Measurements from ENCODE around the gene FGD2. TPM values are rescaled to one million over a fixed set of nuclear protein-coding genes. Genes with fewer than 3 reads are reported as not detected.

FGD2 gene
- total and polyA plus RNA-seq, 9 of the 15 experiments (the other 6 are each of a cell fraction or from before 2014, with no cell fraction given) = 0.09 TPM; not detected in 8

GRCh38 chr6:37048403-37048850, 43.0 kb downstream of the FGD2 start:
- FAIRE-seq (peak; percentile 11), DNase-seq (ENCODE audit: extremely low read depth in 1 of 4, low spot score in 3 of 4) (peak in 2 of 4 experiments; percentile 44 to 61), ATAC-seq (no peak)
- Histone ChIP-seq H3K36me3 (ENCODE audit: control insufficient read depth, insufficient read depth, low read length) (no peaks in the 10 kb centered on the region), H3K4me1 (replicated peaks in 1 of 2; ENCODE audit: control insufficient read depth in 2 of 2, insufficient read depth in 2 of 2, low read length in 2 of 2) (peaks cover 61 to 65% of the 10 kb centered on the region in 2 experiments), H3K9me3 (replicated peaks; ENCODE audit: control insufficient read depth, insufficient read depth, low read depth, low read length) (no peaks in the 10 kb centered on the region), H3K27ac (ENCODE audit: extremely low read depth, low read depth, low read length) (peak overlapping the region; percentile 95), H2AFZ (ENCODE audit: low read depth, low read length) (peak overlapping the region; percentile 69), H3K4me3 (no peak overlapping the region), H4K20me1 (replicated peaks; ENCODE audit: control insufficient read depth, insufficient read depth, low read length) (no peaks in the 10 kb centered on the region), H3K27me3 (ENCODE audit: control insufficient read depth in 2 of 2, insufficient read depth in 2 of 2, low read length in 2 of 2) (no peaks in the 10 kb centered on the region), H3K9ac (ENCODE audit: insufficient read depth in 1 of 2, low read depth in 2 of 2, low read length in 2 of 2) (peak overlapping the region; percentile 77 to 82; a peak in 3 of 4 replicates), H3K9me1 (ENCODE audit: control insufficient read depth, insufficient read depth, low read length) (no peaks in the 10 kb centered on the region), H3K4me2 (ENCODE audit: insufficient read depth, low read length) (peak overlapping the region; percentile 80), H3K79me2 (ENCODE audit: control insufficient read depth, insufficient read depth, low read length) (peaks cover 33% of the 10 kb centered on the region; the same call in 2 of the 3 replicates)
- ChIA-PET POLR2A (interaction anchor here (0.7 to 1.7 kb wide), 6 partner anchors 8 to 209 kb away, joined by 3 to 5 read pairs (median 3); partner anchors contain the start of genes PIM1 and TBC1D22B), CTCF (ENCODE audit: low intra/inter-chr PET ratio) (interaction anchor here (0.9 to 4.6 kb wide), 2 partner anchors 123 to 159 kb away, joined by 4 to 83 read pairs; partner anchors contain the start of gene PIM1)
- intact Hi-C loops (cut with micrococcal nuclease) (no loop called here), in situ Hi-C loops (cut with MboI) (no loop called here)
- 1% methylated on average over 3 of the region's 3 CpGs for WGBS (ENCODE audit: insufficient coverage, low coverage, missing lambda C conversion rate)
- no TSS peak for BruUV-seq (replicated peaks)
- TF ChIP-seq ETV5 (CRISPR knock-in tag; IDR thresholded peaks at IDR 0.05; ENCODE audit: low read depth) (0 out of 2 replicates have a peak, but pooled peaks have one; percentile 8), COPS2 (conservative IDR thresholded peaks at IDR 0.05) (no peak), TARDBP (IDR thresholded peaks at IDR 0.05) (peak; percentile 44; the same call in 1 of the 2 replicates), RBBP5 (IDR thresholded peaks at IDR 0.05; ENCODE audit: borderline replicate concordance, insufficient read depth, low read length, poor library complexity, severe bottlenecking) (peak; percentile 3), NR1H2 (CRISPR knock-in tag; IDR thresholded peaks at IDR 0.05) (0 out of 2 replicates have a peak, but pooled peaks have one; percentile 17), NEUROD1 (IDR thresholded peaks at IDR 0.05; ENCODE audit: borderline replicate concordance, low read depth, low read length, partially characterized antibody) (peak; percentile 59), HDGF (IDR thresholded peaks at IDR 0.05) (0 out of 2 replicates have a peak, but pooled peaks have one; percentile 3), NFIC (IDR thresholded peaks at IDR 0.05) (peak; percentile 76), SMARCE1 (IDR thresholded peaks at IDR 0.05) (no peak), SLC30A9 (CRISPR knock-in tag; IDR thresholded peaks at IDR 0.05) (no peak), FOSL1 (tag; conservative IDR thresholded peaks at IDR 0.05) (peak; percentile 87; the same call in 1 of the 2 replicates), TCF7L2 (IDR thresholded peaks at IDR 0.05; ENCODE audit: low read depth, low read length) (0 out of 2 replicates have a peak, but pooled peaks have one; percentile 2), ZNF24 (IDR thresholded peaks at IDR 0.05) (0 out of 2 replicates have a peak, but pooled peaks have one; percentile 39), MTA1 (IDR thresholded peaks at IDR 0.05; ENCODE audit: borderline replicate concordance) (peak; percentile 59; the same call in 1 of the 2 replicates), HDAC2 (IDR thresholded peaks at IDR 0.05) (peak; percentile 31), PBX2 (CRISPR knock-in tag; IDR thresholded peaks at IDR 0.05; ENCODE audit: low read depth) (no peak), PBX2 (tag; conservative IDR thresholded peaks at IDR 0.05; ENCODE audit: low read depth) (no peak), ADNP (tag; IDR thresholded peaks at IDR 0.05) (peak; percentile 81; the same call in 1 of the 2 replicates), LCOR (CRISPR knock-in tag; IDR thresholded peaks at IDR 0.05) (0 out of 2 replicates have a peak, but pooled peaks have one; percentile 66)
- TF ChIP-seq, protein P1, sequence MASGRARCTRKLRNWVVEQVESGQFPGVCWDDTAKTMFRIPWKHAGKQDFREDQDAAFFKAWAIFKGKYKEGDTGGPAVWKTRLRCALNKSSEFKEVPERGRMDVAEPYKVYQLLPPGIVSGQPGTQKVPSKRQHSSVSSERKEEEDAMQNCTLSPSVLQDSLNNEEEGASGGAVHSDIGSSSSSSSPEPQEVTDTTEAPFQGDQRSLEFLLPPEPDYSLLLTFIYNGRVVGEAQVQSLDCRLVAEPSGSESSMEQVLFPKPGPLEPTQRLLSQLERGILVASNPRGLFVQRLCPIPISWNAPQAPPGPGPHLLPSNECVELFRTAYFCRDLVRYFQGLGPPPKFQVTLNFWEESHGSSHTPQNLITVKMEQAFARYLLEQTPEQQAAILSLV (tag; IDR thresholded peaks at IDR 0.05) = no peak
